Lower leg skin (tissue), 3 donors: ENCODE measurements around the gene ADGRV1.

ENCODE experiments used
- POLR2A ChIP-seq, 2 donors: fragments of 450-650 bp; IDR thresholded peaks; one replicate each; pipeline ENCODE4 v1.6.1; 2016 to 2017; ENCODE audit warnings: antibody characterized with exemption in 2 of 2, mild to moderate bottlenecking in 1 of 2, moderate library complexity in 1 of 2
- TF ChIP-seq, protein P1 (sequence below), 3 donors: fragments of 450-650 bp; IDR thresholded peaks; one replicate each; pipeline ENCODE4 v1.5.1; 2016; ENCODE audit warnings: antibody characterized with exemption in 3 of 3, mild to moderate bottlenecking in 3 of 3, moderate library complexity in 2 of 3

- TF ChIP-seq, protein P1, sequence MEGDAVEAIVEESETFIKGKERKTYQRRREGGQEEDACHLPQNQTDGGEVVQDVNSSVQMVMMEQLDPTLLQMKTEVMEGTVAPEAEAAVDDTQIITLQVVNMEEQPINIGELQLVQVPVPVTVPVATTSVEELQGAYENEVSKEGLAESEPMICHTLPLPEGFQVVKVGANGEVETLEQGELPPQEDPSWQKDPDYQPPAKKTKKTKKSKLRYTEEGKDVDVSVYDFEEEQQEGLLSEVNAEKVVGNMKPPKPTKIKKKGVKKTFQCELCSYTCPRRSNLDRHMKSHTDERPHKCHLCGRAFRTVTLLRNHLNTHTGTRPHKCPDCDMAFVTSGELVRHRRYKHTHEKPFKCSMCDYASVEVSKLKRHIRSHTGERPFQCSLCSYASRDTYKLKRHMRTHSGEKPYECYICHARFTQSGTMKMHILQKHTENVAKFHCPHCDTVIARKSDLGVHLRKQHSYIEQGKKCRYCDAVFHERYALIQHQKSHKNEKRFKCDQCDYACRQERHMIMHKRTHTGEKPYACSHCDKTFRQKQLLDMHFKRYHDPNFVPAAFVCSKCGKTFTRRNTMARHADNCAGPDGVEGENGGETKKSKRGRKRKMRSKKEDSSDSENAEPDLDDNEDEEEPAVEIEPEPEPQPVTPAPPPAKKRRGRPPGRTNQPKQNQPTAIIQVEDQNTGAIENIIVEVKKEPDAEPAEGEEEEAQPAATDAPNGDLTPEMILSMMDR (IDR thresholded peaks at IDR 0.05) = no peak
- no peak for TF ChIP-seq POLR2A (IDR thresholded peaks at IDR 0.05)
These were observed 424.0 kb downstream of the ADGRV1 start for GRCh38 chr5:90982576-90982975.
